HAP-1 (cell line): ENCODE results near the gene SORT1.
A peak's percentile ranks its signal among the peaks of the same experiment; 100 is the strongest.

Experiments used
- DNase-seq, 2 experiments: peaks; one replicate each; pipeline ENCODE4 v3.0.0-alpha.2; 2016 to 2020; ENCODE audit warnings: low spot score in 2 of 2
- H3K27me3 ChIP-seq: fragments of 250-450 bp; sonication (Bioruptor Pico); 2 replicates; pipeline ENCODE4 v1.5.1; 2020; ENCODE audit warnings: low read depth, mild to moderate bottlenecking, moderate library complexity
- H3K36me3 ChIP-seq: fragments of 250-450 bp; sonication (Bioruptor Pico); replicated peaks from 2 replicates; pipeline ENCODE4 v1.5.1; 2020; ENCODE audit warnings: mild to moderate bottlenecking
- H3K4me1 ChIP-seq: fragments of 250-450 bp; sonication (Bioruptor Pico); 2 replicates; pipeline ENCODE4 v1.5.1; 2020; ENCODE audit warnings: mild to moderate bottlenecking
- H3K4me3 ChIP-seq: fragments of 250-450 bp; sonication (Bioruptor Pico); 2 replicates; pipeline ENCODE4 v1.5.1; 2020; ENCODE audit warnings: mild to moderate bottlenecking, moderate library complexity
- H3K9me3 ChIP-seq: fragments of 250-450 bp; sonication (Bioruptor Pico); 2 replicates; pipeline ENCODE4 v1.5.1; 2020; ENCODE audit warnings: mild to moderate bottlenecking, moderate library complexity
- in situ Hi-C: fragments of 300-500 bp; cut with MboI; formaldehyde crosslinking; loops from 3 replicates; pipeline ENCODE4 v1.14.3; 2020; ENCODE audit warnings: low sequenced_read_pairs, inconsistent platforms, mixed read lengths

SORT1 gene

GRCh38 chr1:109392788-109393616 lies 4.7 kb downstream of the SORT1 start:
- peaks cover 23% of the 10 kb centered on the region for H3K4me1 ChIP-seq
- H3K9me3 ChIP-seq = no peaks in the 10 kb centered on the region
- peak in 1 of 2 experiments; percentile 54 for DNase-seq
- in situ Hi-C loops = no loop called here
- H3K36me3 ChIP-seq = no peaks in the 10 kb centered on the region
- no peaks in the 10 kb centered on the region for H3K27me3 ChIP-seq
- no peak overlapping the region for H3K4me3 ChIP-seq

GRCh38 chr1:109392037-109392787 lies 5.5 kb downstream of the SORT1 start:
- Histone ChIP-seq H3K27me3 (no peaks in the 10 kb centered on the region), H3K9me3 (no peaks in the 10 kb centered on the region), H3K4me1 (peaks cover 23% of the 10 kb centered on the region), H3K4me3 (no peak overlapping the region), H3K36me3 (no peaks in the 10 kb centered on the region)
- in situ Hi-C loops = no loop called here
- no peak for DNase-seq

- peaks cover 22% of the 10 kb centered on the region for H3K4me1 ChIP-seq
- no peaks in the 10 kb centered on the region for H3K9me3 ChIP-seq
- no peaks in the 10 kb centered on the region for H3K27me3 ChIP-seq
- in situ Hi-C loops = no loop called here
- H3K4me3 ChIP-seq = no peak overlapping the region
- no peak for DNase-seq
- H3K36me3 ChIP-seq = no peaks in the 10 kb centered on the region
Measured at GRCh38 chr1:109391626-109392025, 6.1 kb downstream of the SORT1 start.

- Histone ChIP-seq H3K27me3 (no peaks in the 10 kb centered on the region), H3K4me3 (no peak overlapping the region), H3K36me3 (no peaks in the 10 kb centered on the region), H3K4me1 (peaks cover 18% of the 10 kb centered on the region), H3K9me3 (no peaks in the 10 kb centered on the region)
- in situ Hi-C loops = no loop called here
- no peak for DNase-seq
Measured at GRCh38 chr1:109391157-109391556, 6.6 kb downstream of the SORT1 start.

GRCh38 chr1:109389638-109390341 lies 7.9 kb downstream of the SORT1 start:
- peaks cover 15% of the 10 kb centered on the region for H3K4me1 ChIP-seq
- no peak for DNase-seq
- in situ Hi-C loops = no loop called here

GRCh38 chr1:109388884-109389637 lies 8.7 kb downstream of the SORT1 start:
- no peaks in the 10 kb centered on the region for H3K9me3 ChIP-seq
- H3K4me1 ChIP-seq = peaks cover 15% of the 10 kb centered on the region
- H3K27me3 ChIP-seq = no peaks in the 10 kb centered on the region
- DNase-seq = no peak
- in situ Hi-C loops = no loop called here
- H3K4me3 ChIP-seq = no peak overlapping the region
- no peaks in the 10 kb centered on the region for H3K36me3 ChIP-seq

More at GRCh38 chr1:109389638-109390341, 7.9 kb downstream of the SORT1 start:
- no peaks in the 10 kb centered on the region for H3K36me3 ChIP-seq
- H3K27me3 ChIP-seq = no peaks in the 10 kb centered on the region
- no peak overlapping the region for H3K4me3 ChIP-seq
- no peaks in the 10 kb centered on the region for H3K9me3 ChIP-seq

- H3K36me3 ChIP-seq = no peaks in the 10 kb centered on the region
- no peak for DNase-seq
- no peaks in the 10 kb centered on the region for H3K9me3 ChIP-seq
- H3K4me1 ChIP-seq = peaks cover 16% of the 10 kb centered on the region
- H3K4me3 ChIP-seq = no peak overlapping the region
- H3K27me3 ChIP-seq = no peaks in the 10 kb centered on the region
- in situ Hi-C loops = no loop called here
Measured at GRCh38 chr1:109388208-109388711, 9.5 kb downstream of the SORT1 start.

- Histone ChIP-seq H3K9me3 (no peaks in the 10 kb centered on the region), H3K36me3 (no peaks in the 10 kb centered on the region), H3K27me3 (no peaks in the 10 kb centered on the region), H3K4me3 (no peak overlapping the region), H3K4me1 (peaks cover 12% of the 10 kb centered on the region)
- in situ Hi-C loops = no loop called here
- DNase-seq = no peak
Measured at GRCh38 chr1:109386054-109386717, 11.5 kb downstream of the SORT1 start.

GRCh38 chr1:109385417-109385816 lies 12.3 kb downstream of the SORT1 start:
- Histone ChIP-seq H3K27me3 (no peaks in the 10 kb centered on the region), H3K4me3 (no peak overlapping the region), H3K4me1 (peaks cover 12% of the 10 kb centered on the region), H3K36me3 (no peaks in the 10 kb centered on the region), H3K9me3 (no peaks in the 10 kb centered on the region)
- DNase-seq = no peak
- in situ Hi-C loops = no loop called here

- H3K9me3 ChIP-seq = no peaks in the 10 kb centered on the region
- H3K27me3 ChIP-seq = no peaks in the 10 kb centered on the region
- no peak for DNase-seq
- H3K36me3 ChIP-seq = no peaks in the 10 kb centered on the region
- in situ Hi-C loops = no loop called here
- H3K4me3 ChIP-seq = no peak overlapping the region
- peaks cover 14% of the 10 kb centered on the region for H3K4me1 ChIP-seq
Measured at GRCh38 chr1:109383854-109384253, 13.9 kb downstream of the SORT1 start.

- H3K27me3 ChIP-seq = no peaks in the 10 kb centered on the region
- no peak overlapping the region for H3K4me3 ChIP-seq
- peaks cover 14% of the 10 kb centered on the region for H3K4me1 ChIP-seq
- no peak for DNase-seq
- H3K36me3 ChIP-seq = no peaks in the 10 kb centered on the region
- H3K9me3 ChIP-seq = no peaks in the 10 kb centered on the region
- in situ Hi-C loops = no loop called here
Measured at GRCh38 chr1:109383087-109383779, 14.5 kb downstream of the SORT1 start.

GRCh38 chr1:109381573-109381972 lies 16.1 kb downstream of the SORT1 start:
- in situ Hi-C loops = no loop called here
- no peak overlapping the region for H3K4me3 ChIP-seq
- H3K27me3 ChIP-seq = no peaks in the 10 kb centered on the region
- DNase-seq = no peak
- H3K9me3 ChIP-seq = no peaks in the 10 kb centered on the region
- H3K4me1 ChIP-seq = peaks cover 14% of the 10 kb centered on the region
- H3K36me3 ChIP-seq = no peaks in the 10 kb centered on the region
